Measurements from ENCODE around the gene ZNHIT2.
A peak's percentile ranks its signal among the peaks of the same experiment; 100 is the strongest.
"Not testable (repeated sequence)": the region's sequence is repeated elsewhere in the genome, so short reads cannot be mapped to it uniquely, and the experiment has no call there.

Gene ZNHIT2

DNA sequence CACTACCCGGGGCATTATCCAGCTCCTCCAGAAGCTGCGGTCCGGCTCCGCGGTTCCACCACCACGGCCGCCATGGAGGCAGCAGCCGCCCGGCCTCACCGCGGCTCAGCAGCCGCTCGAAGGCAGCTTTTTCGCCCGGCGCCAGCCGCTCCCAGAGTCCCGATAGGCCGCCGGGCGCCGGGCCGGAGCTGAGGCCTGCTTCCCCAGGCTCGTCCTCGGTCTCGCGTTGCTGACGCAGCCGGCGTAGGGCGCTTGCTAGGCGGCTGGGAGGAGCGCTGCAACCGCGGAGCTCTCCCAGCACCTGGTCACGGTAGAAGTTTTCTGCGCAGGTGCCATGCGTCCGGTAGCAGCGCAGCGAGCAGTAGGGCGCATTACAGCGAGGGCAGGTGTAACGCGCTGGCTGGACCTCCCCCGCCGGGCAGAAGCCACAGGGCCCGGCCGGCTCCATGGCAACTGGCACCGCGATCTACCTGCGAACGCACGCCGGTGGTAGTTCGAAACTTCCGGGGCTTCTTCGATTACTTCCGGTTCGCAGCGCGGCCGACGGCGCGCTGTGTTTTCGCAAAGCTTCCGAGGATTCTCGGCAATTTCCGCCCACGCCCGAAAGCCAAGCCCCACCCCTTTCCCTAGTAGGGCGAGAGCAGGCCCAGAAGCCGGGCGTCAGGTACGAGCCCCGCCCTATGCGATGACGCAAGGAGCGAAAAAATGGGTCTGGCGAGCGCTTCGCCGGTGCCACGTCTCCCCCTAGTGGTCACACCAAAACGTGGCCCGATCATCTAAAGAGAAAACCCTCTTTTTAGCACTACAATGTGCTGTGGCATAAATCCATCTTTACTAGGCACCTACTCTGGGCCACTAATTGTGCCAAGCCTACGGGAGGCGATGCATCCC is at the start of gene ZNHIT2:
ZNHIT2 (minus strand) TSS at position 496 of the 891 bp plus-strand sequence; CDS start at position 448, 48 bp downstream.
- DNase-seq (ENCODE audit: low spot score): peak; percentile 99

DNA sequence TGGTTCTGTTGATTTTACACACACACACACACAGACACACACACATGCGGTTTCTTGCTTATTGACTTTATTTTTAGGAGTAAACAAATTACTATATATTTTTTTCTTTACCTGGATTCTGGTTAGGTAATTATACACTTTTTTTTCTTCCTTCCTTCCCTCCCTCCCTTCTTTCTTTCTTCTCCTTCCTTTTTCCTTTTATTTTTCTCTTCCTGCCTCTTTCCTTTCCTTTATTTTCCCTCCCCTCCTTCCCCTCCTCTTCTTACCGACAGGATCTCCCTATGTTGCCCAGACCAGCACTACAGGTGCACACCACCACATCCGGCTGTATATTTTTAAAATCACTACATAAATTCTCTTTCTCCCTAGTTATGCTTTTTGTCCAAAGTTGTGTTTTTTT is 49.4 kb upstream of the ZNHIT2 start:
- DNase-seq (ENCODE audit: low spot score): no peak

DNA sequence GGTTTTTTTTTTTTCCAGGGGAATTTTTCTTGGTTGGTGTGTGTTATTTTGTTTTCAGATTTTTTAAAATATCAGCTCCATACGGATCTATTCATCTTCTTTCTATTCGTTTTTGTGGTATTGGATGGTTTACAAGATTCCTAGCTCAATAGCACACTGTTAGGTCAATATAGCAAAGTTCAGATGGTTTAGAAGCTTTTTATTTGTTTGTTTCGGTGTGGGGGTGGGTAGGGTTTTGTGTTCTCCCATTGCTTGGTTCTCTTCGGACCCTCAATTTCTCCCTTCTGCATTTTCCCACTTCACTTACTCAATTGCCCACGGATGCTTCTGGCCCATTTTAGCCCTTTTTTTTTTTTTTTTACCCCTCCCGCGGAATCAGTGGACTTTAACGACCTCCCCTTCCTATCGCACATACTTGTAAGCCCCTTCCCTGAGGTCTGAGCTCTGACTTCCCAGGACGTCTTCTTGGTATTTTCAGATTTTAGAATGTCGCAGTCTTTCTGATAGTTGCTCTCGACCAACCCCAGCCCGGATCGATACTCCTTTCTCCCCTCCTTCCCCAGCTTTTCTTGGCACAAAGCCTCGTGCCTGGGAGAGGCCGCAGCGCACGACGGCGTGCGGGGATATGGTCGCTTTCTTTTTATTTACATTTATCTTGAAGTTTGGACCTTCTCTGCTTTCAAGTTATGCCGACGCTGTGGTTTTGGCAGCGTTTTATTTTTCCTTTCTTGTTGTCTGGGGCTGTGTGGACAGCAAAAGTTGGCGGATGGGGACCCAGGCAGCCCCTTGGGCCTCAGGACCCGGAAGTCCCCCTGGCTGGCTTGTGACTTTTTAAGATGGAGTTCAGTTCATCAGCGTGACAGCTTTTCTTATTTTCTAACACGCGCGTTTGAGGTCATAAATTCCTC is 48.2 kb upstream of the ZNHIT2 start:
- no peak for DNase-seq (ENCODE audit: low spot score)

- DNase-seq (ENCODE audit: low spot score): no peak
Measured at GRCh38 chr11:65163684-65164083, 46.2 kb upstream of the ZNHIT2 start.

- DNase-seq (ENCODE audit: low spot score): no peak
Measured at GRCh38 chr11:65160643-65161042, 43.1 kb upstream of the ZNHIT2 start.

DNA sequence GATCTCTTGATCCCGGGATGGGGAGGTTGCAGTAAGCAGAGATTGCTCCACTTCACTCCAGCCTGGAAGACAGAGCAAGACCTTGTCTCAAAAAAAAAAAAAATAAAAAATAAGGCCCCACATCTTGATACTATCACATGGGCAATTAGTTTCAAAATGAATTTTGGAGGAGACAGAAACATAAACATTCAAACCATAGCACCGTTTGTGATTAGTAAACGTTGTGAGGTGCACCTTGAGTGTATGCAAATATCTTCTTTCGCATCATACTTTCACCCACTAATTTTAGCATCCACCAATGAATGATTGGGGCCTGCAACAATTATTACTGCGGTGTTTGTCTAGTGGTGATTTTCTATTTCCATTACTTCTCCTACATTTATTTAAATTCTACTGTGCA is 41.5 kb upstream of the ZNHIT2 start:
- DNase-seq (ENCODE audit: low spot score): no peak

GRCh38 chr11:65157336-65157735 is 39.8 kb upstream of the ZNHIT2 start:
- DNase-seq (ENCODE audit: low spot score): no peak

- DNase-seq (ENCODE audit: low spot score): no peak
Measured at GRCh38 chr11:65156926-65157325, 39.4 kb upstream of the ZNHIT2 start.

- DNase-seq (ENCODE audit: low spot score): no peak
Measured at GRCh38 chr11:65156256-65156655, 38.8 kb upstream of the ZNHIT2 start.

DNA sequence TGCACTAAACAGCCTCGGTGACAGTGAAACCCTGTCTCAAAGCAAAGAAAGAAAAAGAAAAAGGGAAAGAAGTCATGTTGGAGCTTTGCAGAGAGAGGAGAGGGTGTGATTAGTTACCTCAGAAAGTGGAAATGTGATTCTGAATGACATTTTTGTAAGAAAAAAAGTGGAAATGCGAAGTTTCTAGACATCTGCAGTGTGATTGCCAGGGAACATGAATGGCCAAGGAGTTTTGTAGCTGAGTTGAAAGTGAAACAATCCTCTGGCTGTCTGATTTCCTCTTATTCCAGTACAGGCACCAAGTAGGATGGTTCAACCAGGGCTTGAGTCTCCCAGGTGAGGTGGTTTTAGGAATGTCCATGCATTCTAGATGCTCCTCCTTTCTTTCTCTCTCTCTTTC is 34.6 kb upstream of the ZNHIT2 start:
- no peak for DNase-seq (ENCODE audit: low spot score)

GRCh38 chr11:65151331-65151899 is 33.9 kb upstream of the ZNHIT2 start:
- no peak for DNase-seq (ENCODE audit: low spot score)

DNA sequence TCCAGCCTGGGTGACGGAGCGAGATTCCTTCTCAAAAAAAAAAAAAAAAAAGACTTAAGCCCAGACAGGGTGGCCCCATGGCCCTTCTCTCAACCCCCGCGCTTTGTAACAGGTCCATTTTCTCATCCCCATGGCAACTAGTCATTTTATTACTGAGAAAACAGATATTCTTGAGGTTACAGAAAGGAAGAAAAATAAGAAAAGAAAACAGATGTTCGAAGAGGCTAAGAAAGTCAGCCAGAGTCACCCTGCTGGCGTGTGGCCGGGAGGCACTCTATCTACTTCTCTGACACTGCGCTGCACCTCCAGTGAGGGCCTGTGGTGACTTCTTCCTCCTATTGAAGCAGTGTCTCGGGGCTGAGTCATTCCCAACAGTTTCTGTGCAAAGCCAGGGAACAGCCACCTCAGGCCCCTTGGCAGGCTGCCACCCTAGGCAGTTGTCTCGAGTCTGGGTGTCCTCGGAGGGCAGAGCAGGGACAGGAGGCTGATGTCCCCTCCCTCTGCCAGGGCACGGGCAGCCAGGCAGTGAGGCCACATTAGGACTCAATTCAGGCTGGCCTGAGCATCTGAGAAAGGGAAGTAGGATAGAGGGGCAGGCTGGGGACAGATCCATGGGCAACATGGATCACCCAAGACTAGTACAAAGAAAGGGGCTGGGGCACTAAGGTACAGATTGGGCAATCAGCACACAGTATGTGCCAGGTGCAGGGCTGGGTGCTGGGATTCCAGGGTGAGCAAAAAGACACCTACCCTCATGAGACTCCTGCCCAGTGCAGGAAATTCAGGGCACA is 33.2 kb upstream of the ZNHIT2 start:
- no peak for DNase-seq (ENCODE audit: low spot score)

GRCh38 chr11:65150131-65150508 is 32.6 kb upstream of the ZNHIT2 start:
- DNase-seq (ENCODE audit: low spot score): not testable (repeated sequence)

- DNase-seq (ENCODE audit: low spot score): no peak
Measured at GRCh38 chr11:65148657-65149056, 31.2 kb upstream of the ZNHIT2 start.

- no peak for DNase-seq (ENCODE audit: low spot score)
Measured at GRCh38 chr11:65147352-65148075, 30.0 kb upstream of the ZNHIT2 start.

DNA sequence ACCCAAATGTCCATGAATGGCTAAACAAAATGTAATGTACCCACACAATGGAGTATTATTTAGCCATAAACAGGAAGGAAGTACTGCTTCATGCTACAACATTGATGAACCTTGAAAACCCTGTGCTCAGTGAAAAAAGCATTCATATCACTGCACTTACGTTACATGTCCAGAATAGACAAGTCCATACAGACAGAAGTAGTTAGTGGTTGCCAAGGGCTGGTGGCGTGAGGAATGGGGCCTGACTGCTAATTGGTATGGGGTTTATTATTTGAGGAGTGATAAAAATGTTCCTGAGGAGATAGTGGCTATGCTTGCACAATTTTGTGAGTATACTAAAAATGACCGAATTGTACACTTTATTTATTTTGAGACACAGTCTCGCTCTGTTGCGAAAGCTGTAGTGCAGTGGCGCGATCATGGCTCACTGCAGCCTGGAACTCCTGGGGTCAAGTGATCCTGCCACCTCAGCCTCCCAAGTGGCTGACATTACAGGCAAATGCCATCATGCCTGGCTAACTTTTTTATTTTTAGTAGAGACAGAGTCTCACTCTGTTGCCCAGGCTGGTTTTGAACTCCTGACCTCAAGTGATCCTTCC is 24.5 kb upstream of the ZNHIT2 start:
- DNase-seq (ENCODE audit: low spot score): no peak

DNA sequence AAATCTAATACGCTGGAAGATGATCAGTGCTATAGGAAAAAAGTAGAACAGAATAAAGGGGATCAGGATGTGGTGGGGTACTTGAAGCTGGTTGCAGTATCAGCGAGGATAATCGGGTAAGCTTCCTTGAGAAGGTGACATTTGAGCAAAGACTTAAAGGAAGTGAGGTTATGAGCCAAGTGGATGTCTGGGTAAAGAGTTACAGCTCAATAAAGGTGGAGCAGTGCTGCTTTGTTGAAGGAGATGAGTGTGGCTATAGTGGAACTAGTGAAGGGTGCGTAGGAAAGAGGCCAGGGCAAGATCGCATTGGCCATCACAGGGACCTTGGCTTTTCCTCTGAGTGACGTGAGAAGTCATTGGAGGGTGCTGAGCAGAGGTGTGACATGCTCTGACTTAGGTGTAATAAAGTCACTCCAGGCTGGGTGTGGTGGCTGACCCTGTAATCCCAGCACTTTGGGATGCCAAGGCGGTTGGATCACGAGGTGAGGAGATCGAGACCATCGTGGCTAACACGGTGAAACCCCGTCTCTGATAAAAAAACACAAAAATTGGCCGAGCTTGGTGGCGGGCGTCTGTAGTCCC is 19.1 kb upstream of the ZNHIT2 start:
- no peak for DNase-seq (ENCODE audit: low spot score)

- DNase-seq (ENCODE audit: low spot score): no peak
Measured at GRCh38 chr11:65135633-65136145, 18.2 kb upstream of the ZNHIT2 start.

DNA sequence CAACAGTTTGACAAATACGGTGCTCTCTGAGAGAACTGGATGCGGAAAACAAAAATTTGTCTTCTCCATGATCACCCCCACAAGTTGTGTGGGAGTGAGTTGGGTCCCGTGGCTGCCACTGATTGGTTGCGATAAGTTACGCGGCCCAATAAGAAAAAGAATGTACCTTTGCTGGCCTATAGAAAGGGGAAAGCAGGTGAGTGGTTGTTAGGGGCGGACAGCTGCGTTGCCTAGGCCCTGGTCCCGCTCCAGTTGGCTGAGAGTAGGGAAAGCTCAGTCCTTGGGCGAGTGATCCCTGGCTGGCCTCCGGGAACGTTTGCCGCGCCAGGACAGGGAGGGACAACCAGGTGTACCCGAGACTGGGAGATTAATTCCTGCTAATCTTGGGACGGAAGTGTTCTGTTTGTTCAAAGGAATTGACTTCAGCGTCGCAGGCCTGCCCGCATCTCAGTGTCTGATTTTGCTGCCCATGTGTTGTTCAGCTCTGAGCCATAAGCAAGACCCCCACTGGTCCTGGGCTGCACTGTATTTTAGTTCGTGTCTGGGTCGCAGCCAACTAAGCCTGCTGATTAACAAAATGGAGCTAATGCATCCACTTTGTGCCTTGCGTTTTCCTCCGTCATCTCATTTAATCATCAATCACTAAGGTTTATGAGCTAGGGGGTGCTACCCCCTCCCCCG is 17.6 kb upstream of the ZNHIT2 start:
- DNase-seq (ENCODE audit: low spot score): peak; percentile 92

All from left forelimb (tissue), 1 donor.